Right lobe of liver (tissue), 4 donors: ENCODE data around the gene DSCAM.
"Not testable (repeated sequence)": the region's sequence is repeated elsewhere in the genome, so short reads cannot be mapped to it uniquely, and the experiment has no call there.

Experiments
- CTCF ChIP-seq, 4 donors: fragments of 200-600 bp in 3 of 4; fragments of 450-650 bp in 1 of 4; IDR thresholded peaks; one replicate each; pipeline versions ENCODE4 v1.5.1 to v1.8.0; 2016 to 2022; ENCODE audit warnings: antibody characterized with exemption in 4 of 4, mild to moderate bottlenecking in 2 of 4
- POLR2A ChIP-seq: fragments of 450-650 bp; IDR thresholded peaks from one replicate; pipeline ENCODE4 v1.6.1; 2017; ENCODE audit warnings: antibody characterized with exemption, mild to moderate bottlenecking
- donor health status: DM: no; HTN: no; CAD: no.
- donor health status: DM: no; HTN: no; CAD: no.
- donor health status: DM: no; HTN: yes; CAD: no.

- TF ChIP-seq POLR2A; CTCF (IDR thresholded peaks at IDR 0.05): not testable (repeated sequence)
Observed at GRCh38 chr21:40895697-40896096, 48.7 kb upstream of the DSCAM start.
